GM12878 (cell line): ENCODE results near the gene CELF2. TPM values are rescaled to one million over a fixed set of nuclear protein-coding genes. Genes with fewer than 3 reads are reported as not detected.

ENCODE experiments used
- EP300 ChIP-seq, 2 experiments: fragments of 150-350 bp in 1 of 2; IDR thresholded peaks; 2 replicates each; pipeline ENCODE4 v1.6.1; 2011 to 2012; ENCODE audit warnings: low read depth in 2 of 2, low read length in 2 of 2, borderline replicate concordance in 1 of 2, improper control_type of control experiment in 1 of 2, inconsistent platforms in 1 of 2; ENCODE audit not compliant: control insufficient read depth in 1 of 2
- FOS ChIP-seq: IDR thresholded peaks from 3 replicates; pipeline ENCODE4 v1.6.1; 2011; ENCODE audit warnings: borderline replicate concordance; ENCODE audit not compliant: insufficient read length; ENCODE audit errors: extremely low read depth
- HDAC6 ChIP-seq: fragments of 200-600 bp; sonication (generic); IDR thresholded peaks from one replicate; pipeline ENCODE4 v1.8.0; 2017; ENCODE audit warnings: antibody characterized with exemption; ENCODE audit not compliant: unreplicated experiment
- HDGF ChIP-seq: fragments of 450-650 bp; IDR thresholded peaks from 2 replicates; pipeline ENCODE4 v1.6.1; 2016; ENCODE audit warnings: antibody characterized with exemption
- MEF2B ChIP-seq: fragments of 450-650 bp; IDR thresholded peaks from 2 replicates; pipeline ENCODE4 v1.6.1; 2018; ENCODE audit warnings: mild to moderate bottlenecking, moderate library complexity; ENCODE audit not compliant: partially characterized antibody, poor library complexity, severe bottlenecking
- NKRF ChIP-seq: fragments of 450-650 bp; conservative IDR thresholded peaks from 2 replicates; pipeline ENCODE4 v1.6.1; 2017; ENCODE audit warnings: mild to moderate bottlenecking, moderate library complexity
- PAX8 ChIP-seq: fragments of 450-650 bp; IDR thresholded peaks from 2 replicates; pipeline ENCODE4 v1.6.1; 2017; ENCODE audit warnings: mild to moderate bottlenecking, moderate library complexity
- POLR2AphosphoS2 ChIP-seq: IDR thresholded peaks from 2 replicates; pipeline ENCODE4 v1.6.1; 2011; ENCODE audit warnings: low read depth, mild to moderate bottlenecking, low read length, improper control_type of control experiment, moderate library complexity
- SIX5 ChIP-seq: IDR thresholded peaks from 2 replicates; pipeline ENCODE4 v1.6.1; 2011; ENCODE audit warnings: mild to moderate bottlenecking, low read depth, low read length, moderate library complexity; ENCODE audit not compliant: severe bottlenecking
- polyA plus RNA-seq, 11 experiments: library from polyadenylated mRNA; depleted of rRNA in 4 of 11; unstranded in 6 of 11; stranded (reverse) in 5 of 11; fragments of >200 nt; fragmentation: Nextera tagmentation in 4 of 11; fragmentation: Illumina TruSeq in 1 of 11; extraction: Ambion mirVana in 4 of 11; extraction: Trizol in 1 of 11; gene quantifications; 1 replicate in 1 of 11; 2 replicates in 10 of 11; pipeline versions ENCODE4 v1.2.1 to v1.2.3, GENCODE V29; 2011 to 2016; ENCODE audit warnings: inconsistent platforms in 2 of 11, missing spikeins in 2 of 11, low read depth in 1 of 11
- total RNA-seq, 4 experiments: library from RNA; depleted of rRNA in 3 of 4; stranded (reverse); fragments of >200 nt in 3 of 4; fragmentation: Illumina TruSeq in 1 of 4; extraction: Trizol in 1 of 4; gene quantifications; 2 replicates each; pipeline versions ENCODE4 v1.2.1 to v1.2.3, GENCODE V29; 2013 to 2021

Gene CELF2
- total and polyA plus RNA-seq, 10 of the 15 experiments (the other 5 are each of a cell fraction or from before 2014, with no cell fraction given) = 20.8 to 129 (median 86.3) TPM

- TF ChIP-seq PAX8 (no peak), EP300 (IDR thresholded peaks at IDR 0.05; ENCODE audit: borderline replicate concordance in 1 of 2, control insufficient read depth in 1 of 2, low read depth in 2 of 2, low read length in 2 of 2) (no peak; a peak in 1 of 4 replicates), HDGF (0 out of 2 replicates have a peak, but pooled peaks have one; percentile 20), FOS (no peak), SIX5 (no peak), HDAC6 (no peak), POLR2AphosphoS2 (peak; percentile 29; the same call in 1 of the 2 replicates), MEF2B (no peak), NKRF (no peak; the same call in 1 of the 2 replicates)
These were observed 147.3 kb downstream of the CELF2 start (continued) for GRCh38 chr10:11164803-11165590.
